CD8-positive, alpha-beta memory T cell (primary cell): ENCODE data around the gene ESRP2. TPM values are rescaled to one million over a fixed set of nuclear protein-coding genes. Genes with fewer than 3 reads are reported as not detected.

Source experiments
- CTCF ChIA-PET: fragments of 350-600 bp; sonication (Branson Sonifier 250); formaldehyde crosslinking; loops from one replicate; lab custom pipeline; 2021; ENCODE audit warnings: antibody characterized with exemption; lab: Charles Lee
- POLR2A ChIA-PET: fragments of 350-600 bp; sonication (Branson Sonifier 250); formaldehyde crosslinking; loops from one replicate; lab custom pipeline; 2021; ENCODE audit warnings: antibody characterized with exemption; lab: Charles Lee
- DNase-seq, 5 donors: peaks; one replicate each; pipeline versions ENCODE4 v3.0.0 to v3.0.0-alpha.2; 2020 to 2022; ENCODE audit warnings: mixed read lengths in 1 of 5
- H3K27ac ChIP-seq: one replicate; pipeline ENCODE4 v1.7.0; 2013; ENCODE audit warnings: low read depth, mild to moderate bottlenecking, low read length, moderate library complexity
- H3K27me3 ChIP-seq: 2 replicates; pipeline ENCODE4 v1.7.0; 2013; ENCODE audit warnings: low read length, mild to moderate bottlenecking; ENCODE audit not compliant: insufficient read depth, poor library complexity, severe bottlenecking
- H3K36me3 ChIP-seq: 2 replicates; pipeline ENCODE4 v1.7.0; 2013; ENCODE audit warnings: mild to moderate bottlenecking, low read length, moderate library complexity; ENCODE audit not compliant: insufficient read depth
- H3K4me1 ChIP-seq: 2 replicates; pipeline ENCODE4 v1.7.0; 2013; ENCODE audit warnings: mild to moderate bottlenecking, low read length, moderate library complexity; ENCODE audit not compliant: insufficient read depth
- H3K4me3 ChIP-seq: 2 replicates; pipeline ENCODE4 v1.7.0; 2013; ENCODE audit warnings: mild to moderate bottlenecking, low read length
- H3K9me3 ChIP-seq: 2 replicates; pipeline ENCODE4 v1.7.0; 2013; ENCODE audit warnings: mild to moderate bottlenecking, low read length
- H3K27ac Mint-ChIP-seq, 8 donors: one replicate each; pipeline ENCODE4 v1.8.0; 2020 to 2021; ENCODE audit warnings: mixed read lengths in 8 of 8, mild to moderate bottlenecking in 6 of 8, inconsistent platforms in 3 of 8, moderate library complexity in 3 of 8
- H3K27me3 Mint-ChIP-seq, 2 donors: one replicate each; pipeline ENCODE4 v1.8.0; 2020 to 2021; ENCODE audit warnings: mixed read lengths in 2 of 2, mild to moderate bottlenecking in 1 of 2, moderate library complexity in 1 of 2
- H3K36me3 Mint-ChIP-seq, 3 donors: one replicate each; pipeline ENCODE4 v1.8.0; 2020 to 2021; ENCODE audit warnings: mixed read lengths in 3 of 3, inconsistent platforms in 1 of 3, mild to moderate bottlenecking in 1 of 3
- H3K4me1 Mint-ChIP-seq, 3 donors: one replicate each; pipeline ENCODE4 v1.8.0; 2020 to 2021; ENCODE audit warnings: mixed read lengths in 3 of 3, inconsistent platforms in 1 of 3, mild to moderate bottlenecking in 1 of 3
- H3K4me3 Mint-ChIP-seq, 7 donors: one replicate each; pipeline ENCODE4 v1.8.0; 2020 to 2021; ENCODE audit warnings: mixed read lengths in 7 of 7, mild to moderate bottlenecking in 6 of 7, moderate library complexity in 4 of 7, inconsistent platforms in 2 of 7
- H3K9me3 Mint-ChIP-seq, 5 donors: one replicate each; pipeline ENCODE4 v1.8.0; 2020 to 2022; ENCODE audit warnings: mixed read lengths in 5 of 5, mild to moderate bottlenecking in 3 of 5, moderate library complexity in 2 of 5, inconsistent platforms in 1 of 5
- polyA plus RNA-seq: library from polyadenylated mRNA; unstranded; fragments of 300-500 nt; fragmentation: Illumina TruSeq; gene quantifications from one replicate; pipeline ENCODE4 v1.2.3, GENCODE V29; 2021
- total RNA-seq, 2 experiments: library from RNA; stranded (reverse); gene quantifications; one replicate each; pipeline ENCODE4 v1.2.3, GENCODE V29; 2021

Gene ESRP2
- total and polyA plus RNA-seq, 3 experiments from 2014 or later = 0.11 to 0.32 (median 0.27) TPM

- no peak for DNase-seq
- Mint-ChIP-seq H3K27ac (peak overlapping the region; percentile 97 to 100 (median 99)), H3K27me3 (peaks cover 0 to 2% of the 10 kb centered on the region in 2 donors), H3K4me1 (peaks cover 36 to 53% (median 48%) of the 10 kb centered on the region in 3 donors), H3K4me3 (peak overlapping the region; percentile 92 to 97 (median 94)), H3K9me3 (no peaks in the 10 kb centered on the region), H3K36me3 (peaks cover 0 to 39% (median 1%) of the 10 kb centered on the region in 3 donors)
- ChIA-PET POLR2A (interaction anchor here (0.9 to 2.6 kb wide), 12 partner anchors 9 to 71 kb away, joined by 3 to 26 read pairs (median 5); partner anchors contain the start of genes PLA2G15, PRMT7 and SLC7A6OS), CTCF (interaction anchor here (0.7 to 8.0 kb wide), 18 partner anchors 9 to 257 kb away, joined by 3 to 405 read pairs (median 8); partner anchors contain the start of genes PLA2G15, PRMT7 and SLC7A6OS)
- peak overlapping the region; percentile 86 for H3K27ac ChIP-seq
- H3K4me1 ChIP-seq = peaks cover 37% of the 10 kb centered on the region
- no peaks in the 10 kb centered on the region for H3K27me3 ChIP-seq
- no peaks in the 10 kb centered on the region for H3K36me3 ChIP-seq
- no peaks in the 10 kb centered on the region for H3K9me3 ChIP-seq
- H3K4me3 ChIP-seq = peak overlapping the region; percentile 63
These were observed 27.7 kb upstream of the ESRP2 start for GRCh38 chr16:68263559-68264127.

GRCh38 chr16:68259007-68259825, 23.3 kb upstream of the ESRP2 start:
- POLR2A ChIA-PET = no interaction called here
- H3K27ac Mint-ChIP-seq = no peak overlapping the region

GRCh38 chr16:68257906-68258800, 22.2 kb upstream of the ESRP2 start:
- Mint-ChIP-seq H3K27ac (peak overlapping the region in 1 of 8 donors; percentile 58), H3K27me3 (peaks cover 0 to 1% of the 10 kb centered on the region in 2 donors), H3K4me1 (peaks cover 7 to 11% (median 10%) of the 10 kb centered on the region in 3 donors), H3K36me3 (peaks cover 0 to 45% (median 12%) of the 10 kb centered on the region in 3 donors), H3K4me3 (no peak overlapping the region), H3K9me3 (no peaks in the 10 kb centered on the region)
- Histone ChIP-seq H3K9me3 (no peaks in the 10 kb centered on the region), H3K27ac (no peak overlapping the region), H3K36me3 (peaks cover 5% of the 10 kb centered on the region), H3K27me3 (no peaks in the 10 kb centered on the region), H3K4me1 (peaks cover 7% of the 10 kb centered on the region), H3K4me3 (no peak overlapping the region)
- ChIA-PET CTCF (interaction anchor here (5.5 to 8.0 kb wide), 3 partner anchors 14 to 66 kb away, joined by 42 to 405 read pairs (median 319); partner anchors contain the start of gene PLA2G15), POLR2A (no interaction called here)
- no peak for DNase-seq

More at GRCh38 chr16:68259007-68259825, 23.3 kb upstream of the ESRP2 start:
- Mint-ChIP-seq H3K36me3 (peaks cover 0 to 42% (median 12%) of the 10 kb centered on the region in 3 donors), H3K27me3 (no peaks in the 10 kb centered on the region), H3K4me3 (no peak overlapping the region), H3K9me3 (no peaks in the 10 kb centered on the region), H3K4me1 (peaks cover 14 to 20% (median 19%) of the 10 kb centered on the region in 3 donors)
- Histone ChIP-seq H3K4me1 (peaks cover 14% of the 10 kb centered on the region), H3K4me3 (no peak overlapping the region), H3K36me3 (peaks cover 5% of the 10 kb centered on the region), H3K27ac (no peak overlapping the region), H3K9me3 (no peaks in the 10 kb centered on the region), H3K27me3 (no peaks in the 10 kb centered on the region)
- no peak for DNase-seq
- CTCF ChIA-PET = interaction anchor here (1.2 to 8.0 kb wide), 5 partner anchors 15 to 65 kb away, joined by 3 to 405 read pairs (median 131); partner anchors contain the start of genes PLA2G15, PRMT7 and SLC7A6OS

GRCh38 chr16:68257251-68257905, 21.5 kb upstream of the ESRP2 start:
- H3K9me3 ChIP-seq = no peaks in the 10 kb centered on the region
- H3K36me3 ChIP-seq = peaks cover 5% of the 10 kb centered on the region
- H3K27ac ChIP-seq = no peak overlapping the region
- no peaks in the 10 kb centered on the region for H3K27me3 ChIP-seq
- no peak overlapping the region for H3K4me3 Mint-ChIP-seq
- H3K27me3 Mint-ChIP-seq = peaks cover 0 to 1% of the 10 kb centered on the region in 2 donors
- H3K4me1 Mint-ChIP-seq = peaks cover 6 to 9% (median 8%) of the 10 kb centered on the region in 3 donors
- H3K9me3 Mint-ChIP-seq = no peaks in the 10 kb centered on the region
- no peak overlapping the region for H3K4me3 ChIP-seq
- POLR2A ChIA-PET = no interaction called here
- CTCF ChIA-PET = interaction anchor here (5.5 to 8.0 kb wide), 2 partner anchors 13 to 67 kb away, joined by 42 to 405 read pairs; partner anchors contain the start of gene PLA2G15
- peaks cover 0 to 48% (median 12%) of the 10 kb centered on the region in 3 donors for H3K36me3 Mint-ChIP-seq
- peaks cover 6% of the 10 kb centered on the region for H3K4me1 ChIP-seq
- no peak overlapping the region for H3K27ac Mint-ChIP-seq
- no peak for DNase-seq

- H3K4me1 ChIP-seq = no peaks in the 10 kb centered on the region
- no peak overlapping the region for H3K27ac Mint-ChIP-seq
- ChIA-PET POLR2A (no interaction called here), CTCF (interaction anchor here (1.9 to 2.6 kb wide), 2 partner anchors 8 to 73 kb away, joined by 9 to 10 read pairs; partner anchors contain the start of gene SLC7A6)
- no peaks in the 10 kb centered on the region for H3K9me3 ChIP-seq
- no peak for DNase-seq
- peaks cover 0 to 1% of the 10 kb centered on the region in 2 donors for H3K27me3 Mint-ChIP-seq
- H3K9me3 Mint-ChIP-seq = no peaks in the 10 kb centered on the region
- H3K4me3 ChIP-seq = no peak overlapping the region
- H3K36me3 ChIP-seq = peaks cover 5% of the 10 kb centered on the region
- no peak overlapping the region for H3K4me3 Mint-ChIP-seq
- H3K27ac ChIP-seq = no peak overlapping the region
- peaks cover 0 to 4% (median 0%) of the 10 kb centered on the region in 3 donors for H3K4me1 Mint-ChIP-seq
- peaks cover 0 to 60% (median 14%) of the 10 kb centered on the region in 3 donors for H3K36me3 Mint-ChIP-seq
- no peaks in the 10 kb centered on the region for H3K27me3 ChIP-seq
These were observed 19.8 kb upstream of the ESRP2 start for GRCh38 chr16:68255712-68256111.

- Mint-ChIP-seq H3K36me3 (peaks cover 0 to 57% (median 14%) of the 10 kb centered on the region in 3 donors), H3K27me3 (peaks cover 0 to 1% of the 10 kb centered on the region in 2 donors), H3K27ac (no peak overlapping the region), H3K4me3 (no peak overlapping the region), H3K4me1 (peaks cover 0 to 4% (median 0%) of the 10 kb centered on the region in 3 donors), H3K9me3 (no peaks in the 10 kb centered on the region)
- Histone ChIP-seq H3K27ac (no peak overlapping the region), H3K4me1 (no peaks in the 10 kb centered on the region), H3K27me3 (no peaks in the 10 kb centered on the region), H3K9me3 (no peaks in the 10 kb centered on the region), H3K36me3 (peaks cover 5% of the 10 kb centered on the region), H3K4me3 (no peak overlapping the region)
- DNase-seq = no peak
- ChIA-PET CTCF (interaction anchor here (2.6 kb wide), 1 partner anchor 10 kb away, joined by 10 read pairs; the partner anchor contains the start of gene SLC7A6), POLR2A (no interaction called here)
These were observed 17.8 kb upstream of the ESRP2 start for GRCh38 chr16:68253721-68254120.

- ChIA-PET CTCF (interaction anchor here (1.1 to 2.5 kb wide), 5 partner anchors 10 to 75 kb away, joined by 3 to 12 read pairs (median 8); partner anchors contain the start of gene SLC7A6), POLR2A (no interaction called here)
- DNase-seq = no peak
- H3K9me3 ChIP-seq = no peaks in the 10 kb centered on the region
- peak overlapping the region in 2 of 8 donors; percentile 62 to 67 for H3K27ac Mint-ChIP-seq
- H3K27me3 Mint-ChIP-seq = peaks cover 0 to 1% of the 10 kb centered on the region in 2 donors
- no peaks in the 10 kb centered on the region for H3K4me1 ChIP-seq
- no peak overlapping the region for H3K4me3 ChIP-seq
- H3K36me3 Mint-ChIP-seq = peaks cover 0 to 52% (median 9%) of the 10 kb centered on the region in 3 donors
- no peaks in the 10 kb centered on the region for H3K27me3 ChIP-seq
- H3K36me3 ChIP-seq = peaks cover 5% of the 10 kb centered on the region
- H3K9me3 Mint-ChIP-seq = no peaks in the 10 kb centered on the region
- no peak overlapping the region for H3K4me3 Mint-ChIP-seq
- H3K4me1 Mint-ChIP-seq = peaks cover 0 to 8% (median 4%) of the 10 kb centered on the region in 3 donors
- H3K27ac ChIP-seq = no peak overlapping the region
These were observed 16.5 kb upstream of the ESRP2 start for GRCh38 chr16:68252383-68252782.
